ENCODE results near the gene NIPAL3. TPM values are rescaled to one million over a fixed set of nuclear protein-coding genes. Genes with fewer than 3 reads are reported as not detected.

Gene NIPAL3
- total RNA-seq, 4 donors from 2014 or later: 4.3 to 8.7 (median 5.8) TPM

GRCh38 chr1:24481843-24482610 lies 66.4 kb downstream of the NIPAL3 start:
- in situ Hi-C loops (cut with MboI; ENCODE audit: low sequenced_read_pairs in 4 of 4): no loop called here
- Histone ChIP-seq H3K36me3 (no peaks in the 10 kb centered on the region), H3K9me3 (no peaks in the 10 kb centered on the region), H3K27ac (no peak overlapping the region), H3K4me1 (no peaks in the 10 kb centered on the region), H3K4me3 (no peak overlapping the region), H3K27me3 (no peaks in the 10 kb centered on the region)
- ATAC-seq (no peak), DNase-seq (no peak)
- TF ChIP-seq, protein P1, sequence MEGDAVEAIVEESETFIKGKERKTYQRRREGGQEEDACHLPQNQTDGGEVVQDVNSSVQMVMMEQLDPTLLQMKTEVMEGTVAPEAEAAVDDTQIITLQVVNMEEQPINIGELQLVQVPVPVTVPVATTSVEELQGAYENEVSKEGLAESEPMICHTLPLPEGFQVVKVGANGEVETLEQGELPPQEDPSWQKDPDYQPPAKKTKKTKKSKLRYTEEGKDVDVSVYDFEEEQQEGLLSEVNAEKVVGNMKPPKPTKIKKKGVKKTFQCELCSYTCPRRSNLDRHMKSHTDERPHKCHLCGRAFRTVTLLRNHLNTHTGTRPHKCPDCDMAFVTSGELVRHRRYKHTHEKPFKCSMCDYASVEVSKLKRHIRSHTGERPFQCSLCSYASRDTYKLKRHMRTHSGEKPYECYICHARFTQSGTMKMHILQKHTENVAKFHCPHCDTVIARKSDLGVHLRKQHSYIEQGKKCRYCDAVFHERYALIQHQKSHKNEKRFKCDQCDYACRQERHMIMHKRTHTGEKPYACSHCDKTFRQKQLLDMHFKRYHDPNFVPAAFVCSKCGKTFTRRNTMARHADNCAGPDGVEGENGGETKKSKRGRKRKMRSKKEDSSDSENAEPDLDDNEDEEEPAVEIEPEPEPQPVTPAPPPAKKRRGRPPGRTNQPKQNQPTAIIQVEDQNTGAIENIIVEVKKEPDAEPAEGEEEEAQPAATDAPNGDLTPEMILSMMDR (IDR thresholded peaks at IDR 0.05 in 4 of 5, conservative IDR thresholded peaks at IDR 0.05 in 1 of 5): no peak
- no peak for TF ChIP-seq POLR2A (IDR thresholded peaks at IDR 0.05)
- intact Hi-C loops (cut with DNase I; ENCODE audit: low total_unique reads): no loop called here

DNA sequence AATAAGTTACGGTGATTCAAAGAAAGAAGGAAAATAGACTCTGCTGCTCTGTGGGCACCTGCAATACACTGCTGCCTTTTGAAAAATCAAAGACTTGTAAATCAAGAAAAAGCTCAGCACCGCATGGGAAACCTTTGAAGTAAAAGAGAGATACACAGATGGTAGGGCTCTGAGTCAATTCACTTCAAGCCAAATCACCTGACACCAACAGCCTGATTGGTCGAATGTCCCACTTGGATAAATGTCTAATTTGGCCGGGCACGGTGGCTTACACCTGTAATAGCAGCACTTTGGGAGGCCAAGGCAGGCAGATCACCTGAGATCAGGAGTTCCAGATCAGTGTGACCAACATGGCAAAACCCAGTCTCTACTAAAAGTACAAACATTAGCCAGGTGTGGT lies 67.8 kb downstream of the NIPAL3 start:
- TF ChIP-seq POLR2A (IDR thresholded peaks at IDR 0.05): no peak
- TF ChIP-seq, protein P1 (IDR thresholded peaks at IDR 0.05 in 4 of 5, conservative IDR thresholded peaks at IDR 0.05 in 1 of 5): no peak
- ATAC-seq (no peak), DNase-seq (no peak)
- Histone ChIP-seq H3K4me3 (no peak overlapping the region), H3K27me3 (no peaks in the 10 kb centered on the region), H3K27ac (no peak overlapping the region), H3K9me3 (no peaks in the 10 kb centered on the region), H3K4me1 (no peaks in the 10 kb centered on the region), H3K36me3 (no peaks in the 10 kb centered on the region)
- intact Hi-C loops (cut with DNase I; ENCODE audit: low total_unique reads) (no loop called here), in situ Hi-C loops (cut with MboI; ENCODE audit: low sequenced_read_pairs in 4 of 4) (no loop called here)

- ATAC-seq (no peak), DNase-seq (no peak)
- in situ Hi-C loops (cut with MboI; ENCODE audit: low sequenced_read_pairs in 4 of 4): no loop called here
- Histone ChIP-seq H3K27me3 (no peaks in the 10 kb centered on the region), H3K27ac (no peak overlapping the region), H3K9me3 (no peaks in the 10 kb centered on the region), H3K4me1 (no peaks in the 10 kb centered on the region), H3K4me3 (no peak overlapping the region), H3K36me3 (no peaks in the 10 kb centered on the region)
- intact Hi-C loops (cut with DNase I; ENCODE audit: low total_unique reads): no loop called here
- TF ChIP-seq POLR2A (IDR thresholded peaks at IDR 0.05): no peak
- TF ChIP-seq, protein P1 (IDR thresholded peaks at IDR 0.05 in 4 of 5, conservative IDR thresholded peaks at IDR 0.05 in 1 of 5): no peak
These were observed 68.6 kb downstream of the NIPAL3 start for GRCh38 chr1:24484199-24484598.

DNA sequence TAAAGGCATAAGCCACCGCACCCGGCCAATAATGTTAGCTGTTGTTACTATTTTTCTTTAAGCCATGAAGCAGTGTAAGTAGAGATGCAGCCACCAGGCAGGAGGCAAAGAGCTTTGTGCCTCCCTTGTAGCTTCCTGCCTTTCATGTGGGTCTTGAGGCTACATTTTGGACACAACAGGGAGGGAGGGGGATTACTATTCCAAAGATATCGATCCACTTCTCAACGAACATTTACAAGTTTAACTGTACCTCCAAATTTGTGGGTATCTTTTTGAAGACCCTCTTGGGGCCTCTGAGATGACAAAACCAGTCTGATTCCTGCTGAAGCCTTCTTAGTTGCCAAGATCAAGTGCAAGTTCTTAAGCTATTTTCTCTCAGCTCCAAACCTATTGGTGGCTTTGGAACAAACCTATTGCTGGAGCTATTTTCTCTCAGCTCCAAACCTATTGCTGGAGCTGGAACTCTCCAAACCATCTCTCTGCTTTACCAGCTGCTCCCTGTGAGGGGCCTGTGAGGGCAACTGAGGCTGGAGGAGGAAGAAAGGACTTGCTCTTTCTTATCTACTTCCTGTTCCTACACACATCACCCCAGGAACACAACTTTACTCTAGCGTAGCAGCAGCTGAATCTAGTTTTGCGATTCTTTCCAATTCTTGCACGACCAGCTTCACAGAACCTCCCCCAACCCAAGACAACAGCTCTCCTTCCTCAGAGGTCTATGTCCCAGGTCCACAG lies 70.9 kb downstream of the NIPAL3 start:
- no peak for TF ChIP-seq POLR2A (IDR thresholded peaks at IDR 0.05)
- TF ChIP-seq, protein P1 (IDR thresholded peaks at IDR 0.05 in 4 of 5, conservative IDR thresholded peaks at IDR 0.05 in 1 of 5): no peak
- H3K4me3 ChIP-seq: no peak overlapping the region
- H3K4me1 ChIP-seq: no peaks in the 10 kb centered on the region
- H3K36me3 ChIP-seq: no peaks in the 10 kb centered on the region
- intact Hi-C loops (cut with DNase I; ENCODE audit: low total_unique reads) (no loop called here), in situ Hi-C loops (cut with MboI; ENCODE audit: low sequenced_read_pairs in 4 of 4) (no loop called here)
- H3K27ac ChIP-seq: no peak overlapping the region
- no peaks in the 10 kb centered on the region for H3K9me3 ChIP-seq
- DNase-seq: no peak
- ATAC-seq: no peak
- H3K27me3 ChIP-seq: peaks cover 0 to 5% (median 5%) of the 10 kb centered on the region in 3 donors
